HUES48 (cell line): Measurements from ENCODE around the gene NEB.
"Not testable (repeated sequence)": the region's sequence is repeated elsewhere in the genome, so short reads cannot be mapped to it uniquely, and the experiment has no call there.

Source experiments
- H3K27ac ChIP-seq: one replicate; pipeline ENCODE4 v1.7.0; 2013; ENCODE audit warnings: low read depth, low read length, inconsistent platforms
- H3K27me3 ChIP-seq: 2 replicates; pipeline ENCODE4 v1.6.1; 2013; ENCODE audit warnings: mild to moderate bottlenecking, low read length; ENCODE audit not compliant: control insufficient read depth, insufficient read depth
- H3K36me3 ChIP-seq: 2 replicates; pipeline ENCODE4 v1.6.1; 2013; ENCODE audit warnings: low read length; ENCODE audit not compliant: control insufficient read depth, insufficient read depth
- H3K4me1 ChIP-seq: 2 replicates; pipeline ENCODE4 v1.6.1; 2013; ENCODE audit warnings: mild to moderate bottlenecking, low read length; ENCODE audit not compliant: control insufficient read depth, insufficient read depth
- H3K4me3 ChIP-seq: 2 replicates; pipeline ENCODE4 v1.5.1; 2013; ENCODE audit warnings: mild to moderate bottlenecking, low read depth, low read length
- H3K9ac ChIP-seq: 2 replicates; pipeline ENCODE4 v1.6.1; 2013; ENCODE audit warnings: mild to moderate bottlenecking, low read depth, low read length, moderate library complexity
- H3K9me3 ChIP-seq: 2 replicates; pipeline ENCODE4 v1.6.1; 2013; ENCODE audit warnings: low read length; ENCODE audit not compliant: control insufficient read depth, insufficient read depth

Gene NEB

GRCh38 chr2:151557883-151558282 is 176.4 kb downstream of the NEB start:
- H3K9ac ChIP-seq, H3K27me3 ChIP-seq, H3K27ac ChIP-seq, H3K4me3 ChIP-seq, H3K9me3 ChIP-seq, H3K4me1 ChIP-seq, H3K36me3 ChIP-seq: not testable (repeated sequence)

- peaks cover 4% of the 10 kb centered on the region for H3K4me1 ChIP-seq
- H3K27me3 ChIP-seq, result no peaks in the 10 kb centered on the region
- H3K27ac ChIP-seq, result no peak overlapping the region
- H3K9me3 ChIP-seq, result no peaks in the 10 kb centered on the region
- no peak overlapping the region for H3K4me3 ChIP-seq
- H3K9ac ChIP-seq, result no peak overlapping the region
- no peaks in the 10 kb centered on the region for H3K36me3 ChIP-seq
Observed at GRCh38 chr2:151556121-151556520, 178.2 kb downstream of the NEB start.

- Histone ChIP-seq H3K27me3 (no peaks in the 10 kb centered on the region), H3K27ac (no peak overlapping the region), H3K9ac (no peak overlapping the region), H3K4me3 (no peak overlapping the region), H3K9me3 (no peaks in the 10 kb centered on the region), H3K4me1 (peaks cover 4% of the 10 kb centered on the region), H3K36me3 (no peaks in the 10 kb centered on the region)
Observed at GRCh38 chr2:151552287-151552686, 182.0 kb downstream of the NEB start.

- Histone ChIP-seq H3K36me3 (no peaks in the 10 kb centered on the region), H3K9me3 (no peaks in the 10 kb centered on the region), H3K4me1 (peaks cover 4% of the 10 kb centered on the region), H3K27ac (no peak overlapping the region), H3K9ac (no peak overlapping the region), H3K27me3 (no peaks in the 10 kb centered on the region), H3K4me3 (no peak overlapping the region)
Observed at GRCh38 chr2:151551556-151551955, 182.7 kb downstream of the NEB start.

- no peak overlapping the region for H3K27ac ChIP-seq
- peaks cover 13% of the 10 kb centered on the region for H3K4me1 ChIP-seq
- H3K27me3 ChIP-seq, result no peaks in the 10 kb centered on the region
- no peak overlapping the region for H3K4me3 ChIP-seq
- H3K9ac ChIP-seq, result no peak overlapping the region
- H3K9me3 ChIP-seq, result no peaks in the 10 kb centered on the region
- H3K36me3 ChIP-seq, result no peaks in the 10 kb centered on the region
Observed at GRCh38 chr2:151549191-151549590, 185.1 kb downstream of the NEB start.

- no peaks in the 10 kb centered on the region for H3K9me3 ChIP-seq
- no peak overlapping the region for H3K4me3 ChIP-seq
- no peak overlapping the region for H3K27ac ChIP-seq
- H3K9ac ChIP-seq, result no peak overlapping the region
- H3K27me3 ChIP-seq, result no peaks in the 10 kb centered on the region
- H3K4me1 ChIP-seq, result peaks cover 8% of the 10 kb centered on the region
- no peaks in the 10 kb centered on the region for H3K36me3 ChIP-seq
Observed at GRCh38 chr2:151544449-151544848, 189.8 kb downstream of the NEB start.

- no peaks in the 10 kb centered on the region for H3K36me3 ChIP-seq
- no peak overlapping the region for H3K4me3 ChIP-seq
- no peak overlapping the region for H3K9ac ChIP-seq
- no peak overlapping the region for H3K27ac ChIP-seq
- peaks cover 8% of the 10 kb centered on the region for H3K4me1 ChIP-seq
- H3K9me3 ChIP-seq, result no peaks in the 10 kb centered on the region
- no peaks in the 10 kb centered on the region for H3K27me3 ChIP-seq
Observed at GRCh38 chr2:151543876-151544275, 190.4 kb downstream of the NEB start.

GRCh38 chr2:151534001-151534400 is 200.3 kb downstream of the NEB start:
- Histone ChIP-seq H3K4me3 (no peak overlapping the region), H3K27ac (no peak overlapping the region), H3K36me3 (no peaks in the 10 kb centered on the region), H3K27me3 (no peaks in the 10 kb centered on the region), H3K9me3 (no peaks in the 10 kb centered on the region), H3K9ac (no peak overlapping the region), H3K4me1 (no peaks in the 10 kb centered on the region)

GRCh38 chr2:151533127-151533526 is 201.1 kb downstream of the NEB start:
- no peak overlapping the region for H3K9ac ChIP-seq
- H3K27me3 ChIP-seq, result no peaks in the 10 kb centered on the region
- no peak overlapping the region for H3K4me3 ChIP-seq
- H3K27ac ChIP-seq, result no peak overlapping the region
- no peaks in the 10 kb centered on the region for H3K4me1 ChIP-seq
- H3K9me3 ChIP-seq, result no peaks in the 10 kb centered on the region
- H3K36me3 ChIP-seq, result no peaks in the 10 kb centered on the region

- Histone ChIP-seq H3K4me1 (peaks cover 2% of the 10 kb centered on the region; the same call in 1 of the 2 replicates), H3K4me3 (no peak overlapping the region), H3K27me3 (no peaks in the 10 kb centered on the region), H3K36me3 (no peaks in the 10 kb centered on the region), H3K9me3 (no peaks in the 10 kb centered on the region), H3K27ac (no peak overlapping the region), H3K9ac (no peak overlapping the region)
Observed at GRCh38 chr2:151526572-151527090, 207.6 kb downstream of the NEB start.

- Histone ChIP-seq H3K9me3 (no peaks in the 10 kb centered on the region), H3K4me3 (no peak overlapping the region), H3K4me1 (peaks cover 10% of the 10 kb centered on the region), H3K27ac (no peak overlapping the region), H3K36me3 (no peaks in the 10 kb centered on the region), H3K9ac (no peak overlapping the region), H3K27me3 (no peaks in the 10 kb centered on the region)
Observed at GRCh38 chr2:151525821-151526373, 208.4 kb downstream of the NEB start.
